MM.1S (cell line): ENCODE data around the gene CD1D.

ENCODE experiments used
- DNase-seq: peaks from one replicate; pipeline ENCODE4 v3.0.0-alpha.2; 2015
- H2AFZ ChIP-seq: fragments of 300-600 bp; sonication (generic); 2 replicates; pipeline ENCODE4 v1.6.0; 2016; ENCODE audit warnings: antibody characterized with exemption, low read length
- H3F3A ChIP-seq: fragments of 300-600 bp; sonication (generic); 2 replicates; pipeline ENCODE4 v1.6.1; 2016; ENCODE audit warnings: mild to moderate bottlenecking, antibody characterized with exemption, low read length, moderate library complexity, mixed read lengths; ENCODE audit not compliant: insufficient read depth
- H3K27ac ChIP-seq: fragments of 300-600 bp; sonication (generic); 2 replicates; pipeline ENCODE4 v1.5.1; 2016; ENCODE audit warnings: mild to moderate bottlenecking, low read length
- H3K27me3 ChIP-seq: fragments of 300-600 bp; sonication (generic); replicated peaks from 2 replicates; pipeline ENCODE4 v1.6.0; 2016; ENCODE audit warnings: low read length; ENCODE audit not compliant: insufficient read depth
- H3K36me3 ChIP-seq: fragments of 300-600 bp; sonication (generic); replicated peaks from 2 replicates; pipeline ENCODE4 v1.6.1; 2016; ENCODE audit warnings: mild to moderate bottlenecking, low read length, mixed read lengths; ENCODE audit not compliant: insufficient read depth
- H3K4me1 ChIP-seq: fragments of 300-600 bp; sonication (generic); 2 replicates; pipeline ENCODE4 v1.6.1; 2016; ENCODE audit warnings: low read length, mixed read lengths
- H3K4me2 ChIP-seq: fragments of 300-600 bp; sonication (generic); 2 replicates; pipeline ENCODE4 v1.6.0; 2016; ENCODE audit warnings: low read depth, low read length
- H3K4me3 ChIP-seq: fragments of 300-600 bp; sonication (generic); 2 replicates; pipeline ENCODE4 v1.5.1; 2016; ENCODE audit warnings: low read length, mixed read lengths
- H3K79me2 ChIP-seq: fragments of 300-600 bp; sonication (generic); 2 replicates; pipeline ENCODE4 v1.6.1; 2016; ENCODE audit warnings: mixed run types, low read length, mixed read lengths
- H3K9ac ChIP-seq: fragments of 300-600 bp; sonication (generic); 2 replicates; pipeline ENCODE4 v1.6.1; 2016; ENCODE audit warnings: low read length, mixed read lengths
- H3K9me2 ChIP-seq: fragments of 300-600 bp; sonication (generic); replicated peaks from 2 replicates; pipeline ENCODE4 v1.6.1; 2016; ENCODE audit warnings: mild to moderate bottlenecking, low read length, mixed read lengths; ENCODE audit not compliant: insufficient read depth
- H3K9me3 ChIP-seq: fragments of 300-600 bp; sonication (generic); replicated peaks from 2 replicates; pipeline ENCODE4 v1.6.1; 2016; ENCODE audit warnings: mild to moderate bottlenecking, low read length, mixed read lengths; ENCODE audit not compliant: insufficient read depth
- H4K20me1 ChIP-seq: fragments of 300-600 bp; sonication (generic); 2 replicates; pipeline ENCODE4 v1.6.1; 2016; ENCODE audit warnings: mild to moderate bottlenecking, low read length, moderate library complexity, mixed read lengths; ENCODE audit not compliant: insufficient read depth
- CTCF ChIP-seq: fragments of 300-600 bp; sonication (generic); IDR thresholded peaks from 2 replicates; pipeline ENCODE4 v1.5.1; 2016; ENCODE audit warnings: antibody characterized with exemption, low read length, mixed read lengths
- EZH2 ChIP-seq: fragments of 300-600 bp; sonication (generic); optimal IDR thresholded peaks from 2 replicates; pipeline ENCODE3; 2017; ENCODE audit warnings: low read depth, mild to moderate bottlenecking, antibody characterized with exemption, low read length, mixed read lengths
- EZH2phosphoT487 ChIP-seq: fragments of 300-600 bp; sonication (generic); IDR thresholded peaks from 2 replicates; pipeline ENCODE4 v1.6.1; 2018; ENCODE audit warnings: antibody characterized with exemption, low read length

CD1D gene

GRCh38 chr1:158199849-158200248 lies 19.2 kb downstream of the CD1D start:
- no peak for TF ChIP-seq EZH2
- no peak for TF ChIP-seq CTCF
- TF ChIP-seq EZH2phosphoT487 = no peak
- peaks cover 7% of the 10 kb centered on the region; the same call in 1 of the 2 replicates for H3K27me3 ChIP-seq
- H3K79me2 ChIP-seq = no peaks in the 10 kb centered on the region
- no peaks in the 10 kb centered on the region for H3K4me1 ChIP-seq
- no peaks in the 10 kb centered on the region for H3F3A ChIP-seq
- H3K9me3 ChIP-seq = no peaks in the 10 kb centered on the region
- no peak overlapping the region for H3K4me2 ChIP-seq
- H3K9ac ChIP-seq = no peak overlapping the region
- H2AFZ ChIP-seq = no peak overlapping the region
- no peaks in the 10 kb centered on the region for H3K36me3 ChIP-seq
- H3K9me2 ChIP-seq = no peaks in the 10 kb centered on the region
- no peaks in the 10 kb centered on the region for H4K20me1 ChIP-seq
- H3K27ac ChIP-seq = no peak overlapping the region
- no peak for DNase-seq
- H3K4me3 ChIP-seq = no peak overlapping the region

DNA sequence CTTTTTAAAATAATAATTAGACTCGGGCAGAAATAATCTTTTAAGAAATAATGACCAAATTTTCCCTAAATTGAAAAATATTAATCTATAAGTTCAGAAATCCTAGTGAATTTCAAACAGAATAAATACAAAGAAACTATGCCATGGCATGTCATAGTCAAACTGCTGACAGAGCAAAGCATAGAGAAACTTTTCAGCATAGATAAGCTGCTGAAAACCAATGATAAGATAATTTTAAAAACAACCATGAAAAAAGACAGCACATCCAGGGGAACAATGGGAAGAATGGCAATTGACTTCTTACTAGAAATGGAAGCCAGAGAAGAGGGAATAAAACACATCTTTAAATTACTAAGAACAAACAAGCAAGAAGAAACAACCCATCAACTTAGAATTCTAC lies 19.8 kb downstream of the CD1D start:
- Histone ChIP-seq H3K4me1 (no peaks in the 10 kb centered on the region), H4K20me1 (no peaks in the 10 kb centered on the region), H3F3A (no peaks in the 10 kb centered on the region), H3K27ac (no peak overlapping the region), H3K4me2 (no peak overlapping the region), H3K36me3 (no peaks in the 10 kb centered on the region), H3K9me2 (no peaks in the 10 kb centered on the region), H3K79me2 (no peaks in the 10 kb centered on the region), H3K4me3 (no peak overlapping the region), H3K9ac (no peak overlapping the region), H3K27me3 (peaks cover 10% of the 10 kb centered on the region; the same call in 1 of the 2 replicates), H2AFZ (no peak overlapping the region), H3K9me3 (no peaks in the 10 kb centered on the region)
- TF ChIP-seq CTCF (no peak), EZH2 (no peak), EZH2phosphoT487 (no peak)
- DNase-seq = no peak

GRCh38 chr1:158203693-158204457 lies 23.2 kb downstream of the CD1D start:
- Histone ChIP-seq H2AFZ (no peak overlapping the region), H3K4me3 (no peak overlapping the region), H3K9me3 (no peaks in the 10 kb centered on the region), H3K27me3 (peaks cover 10% of the 10 kb centered on the region; the same call in 1 of the 2 replicates), H4K20me1 (no peaks in the 10 kb centered on the region), H3K9me2 (no peaks in the 10 kb centered on the region), H3K9ac (no peak overlapping the region), H3K36me3 (no peaks in the 10 kb centered on the region), H3K27ac (no peak overlapping the region), H3F3A (no peaks in the 10 kb centered on the region), H3K4me2 (no peak overlapping the region), H3K79me2 (no peaks in the 10 kb centered on the region), H3K4me1 (no peaks in the 10 kb centered on the region)
- DNase-seq = peak; percentile 54
- TF ChIP-seq EZH2phosphoT487 (no peak), CTCF (peak; percentile 98)
